Measurements from ENCODE around the gene ANAPC2.

DNA sequence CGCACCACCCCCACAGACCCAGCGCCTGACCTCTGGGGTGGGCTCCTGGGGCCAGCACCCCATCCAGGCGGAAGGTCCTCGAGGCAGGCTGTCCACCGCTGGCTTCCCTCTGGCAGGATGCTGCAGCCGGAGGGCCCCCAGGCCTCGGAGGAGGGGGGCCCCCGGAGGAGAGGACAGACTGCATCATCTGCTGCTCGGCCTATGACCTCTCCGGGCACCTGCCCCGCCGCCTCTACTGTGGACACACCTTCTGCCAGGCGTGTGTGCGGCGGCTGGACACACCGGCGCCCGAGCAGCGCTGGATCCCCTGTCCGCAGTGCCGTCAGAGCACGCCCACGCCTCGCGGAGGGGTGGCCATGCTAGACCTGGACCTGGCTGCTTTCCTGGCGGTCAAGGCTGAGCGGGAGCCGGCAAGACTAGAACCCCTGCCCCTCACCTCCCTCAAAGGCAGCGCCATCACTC is 40.2 kb upstream of the ANAPC2 start:
- no peak for TF ChIP-seq MYC (IDR thresholded peaks at IDR 0.05; ENCODE audit: borderline replicate concordance, low read length)
- TF ChIP-seq, protein P1, sequence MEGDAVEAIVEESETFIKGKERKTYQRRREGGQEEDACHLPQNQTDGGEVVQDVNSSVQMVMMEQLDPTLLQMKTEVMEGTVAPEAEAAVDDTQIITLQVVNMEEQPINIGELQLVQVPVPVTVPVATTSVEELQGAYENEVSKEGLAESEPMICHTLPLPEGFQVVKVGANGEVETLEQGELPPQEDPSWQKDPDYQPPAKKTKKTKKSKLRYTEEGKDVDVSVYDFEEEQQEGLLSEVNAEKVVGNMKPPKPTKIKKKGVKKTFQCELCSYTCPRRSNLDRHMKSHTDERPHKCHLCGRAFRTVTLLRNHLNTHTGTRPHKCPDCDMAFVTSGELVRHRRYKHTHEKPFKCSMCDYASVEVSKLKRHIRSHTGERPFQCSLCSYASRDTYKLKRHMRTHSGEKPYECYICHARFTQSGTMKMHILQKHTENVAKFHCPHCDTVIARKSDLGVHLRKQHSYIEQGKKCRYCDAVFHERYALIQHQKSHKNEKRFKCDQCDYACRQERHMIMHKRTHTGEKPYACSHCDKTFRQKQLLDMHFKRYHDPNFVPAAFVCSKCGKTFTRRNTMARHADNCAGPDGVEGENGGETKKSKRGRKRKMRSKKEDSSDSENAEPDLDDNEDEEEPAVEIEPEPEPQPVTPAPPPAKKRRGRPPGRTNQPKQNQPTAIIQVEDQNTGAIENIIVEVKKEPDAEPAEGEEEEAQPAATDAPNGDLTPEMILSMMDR (IDR thresholded peaks at IDR 0.05) = no peak
- no peak for TF ChIP-seq RAD21 (conservative IDR thresholded peaks at IDR 0.05 in 1 of 2, IDR thresholded peaks at IDR 0.05 in 1 of 2)
- TF ChIP-seq CEBPB (IDR thresholded peaks at IDR 0.05) = no peak
- TF ChIP-seq, protein P2, sequence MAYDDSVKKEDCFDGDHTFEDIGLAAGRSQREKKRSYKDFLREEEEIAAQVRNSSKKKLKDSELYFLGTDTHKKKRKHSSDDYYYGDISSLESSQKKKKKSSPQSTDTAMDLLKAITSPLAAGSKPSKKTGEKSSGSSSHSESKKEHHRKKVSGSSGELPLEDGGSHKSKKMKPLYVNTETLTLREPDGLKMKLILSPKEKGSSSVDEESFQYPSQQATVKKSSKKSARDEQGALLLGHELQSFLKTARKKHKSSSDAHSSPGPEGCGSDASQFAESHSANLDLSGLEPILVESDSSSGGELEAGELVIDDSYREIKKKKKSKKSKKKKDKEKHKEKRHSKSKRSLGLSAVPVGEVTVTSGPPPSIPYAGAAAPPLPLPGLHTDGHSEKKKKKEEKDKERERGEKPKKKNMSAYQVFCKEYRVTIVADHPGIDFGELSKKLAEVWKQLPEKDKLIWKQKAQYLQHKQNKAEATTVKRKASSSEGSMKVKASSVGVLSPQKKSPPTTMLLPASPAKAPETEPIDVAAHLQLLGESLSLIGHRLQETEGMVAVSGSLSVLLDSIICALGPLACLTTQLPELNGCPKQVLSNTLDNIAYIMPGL (CRISPR knock-in tag; IDR thresholded peaks at IDR 0.05; ENCODE audit: borderline replicate concordance) = no peak
- no peak for TF ChIP-seq MAZ (IDR thresholded peaks at IDR 0.05; ENCODE audit: borderline replicate concordance, low read depth, low read length)
